Peyer's patch (tissue), 4 donors: Measurements from ENCODE around the gene AP5M1. TPM values are rescaled to one million over a fixed set of nuclear protein-coding genes. Genes with fewer than 3 reads are reported as not detected.

Experiments used
- DNase-seq, 3 donors: peaks; one replicate each; pipeline ENCODE4 v3.0.0-alpha.2; 2017 to 2019
- H3K27ac ChIP-seq, 4 donors: fragments of 200-600 bp; sonication (generic); one replicate each; pipeline ENCODE4 v1.5.1; 2016 to 2019
- H3K27me3 ChIP-seq, 2 donors: fragments of 200-600 bp; sonication (generic); one replicate each; pipeline ENCODE4 v1.5.1; 2019
- H3K36me3 ChIP-seq, 3 donors: fragments of 200-600 bp; sonication (generic); one replicate each; pipeline ENCODE4 v1.5.1; 2016 to 2019
- H3K4me1 ChIP-seq, 4 donors: fragments of 200-600 bp; sonication (generic); one replicate each; pipeline ENCODE4 v1.5.1; 2016 to 2019
- H3K4me3 ChIP-seq, 4 donors: fragments of 200-600 bp; sonication (generic); 1 replicate in 3 of 4; 2 replicates in 1 of 4; pipeline ENCODE4 v1.5.1; 2016 to 2019; ENCODE audit warnings: mild to moderate bottlenecking in 1 of 4
- H3K9me3 ChIP-seq, 4 donors: fragments of 200-600 bp; sonication (generic); one replicate each; pipeline ENCODE4 v1.5.1; 2016 to 2019; ENCODE audit warnings: mild to moderate bottlenecking in 1 of 4
- CTCF ChIP-seq, 6 experiments: fragments of 450-650 bp in 4 of 6; fragments of 200-600 bp in 2 of 6; sonication (generic) in 1 of 6; IDR thresholded peaks; one replicate each; pipeline ENCODE4 v1.5.1; 2017 to 2019; ENCODE audit warnings: antibody characterized with exemption in 6 of 6, mild to moderate bottlenecking in 3 of 6, moderate library complexity in 1 of 6
- POLR2A ChIP-seq, 2 donors: fragments of 450-650 bp; IDR thresholded peaks; one replicate each; pipeline ENCODE4 v1.5.1; 2017; ENCODE audit warnings: antibody characterized with exemption in 2 of 2, mild to moderate bottlenecking in 2 of 2, moderate library complexity in 2 of 2
- total RNA-seq, 4 donors: library from RNA; depleted of rRNA; stranded (reverse); fragments of >200 nt; gene quantifications; one replicate each; pipeline ENCODE4 v1.1.0, GENCODE V29; 2016

AP5M1 gene
- total RNA-seq, 4 donors from 2014 or later = 39.6 to 74.3 (median 44.1) TPM

- H3K36me3 ChIP-seq = peaks cover 0 to 3% (median 0%) of the 10 kb centered on the region in 3 donors
Observed at GRCh38 chr14:57259672-57260071, 9.1 kb upstream of the AP5M1 start.

GRCh38 chr14:57261604-57262003 lies 7.2 kb upstream of the AP5M1 start:
- Histone ChIP-seq H3K4me3 (no peak overlapping the region), H3K4me1 (peaks cover 0 to 8% (median 0%) of the 10 kb centered on the region in 4 donors), H3K36me3 (peaks cover 0 to 3% (median 0%) of the 10 kb centered on the region in 3 donors), H3K27me3 (no peaks in the 10 kb centered on the region), H3K27ac (no peak overlapping the region), H3K9me3 (no peaks in the 10 kb centered on the region)
- no peak for TF ChIP-seq POLR2A (IDR thresholded peaks at IDR 0.05)
- TF ChIP-seq CTCF (IDR thresholded peaks at IDR 0.05) = no peak
- DNase-seq = no peak

More at GRCh38 chr14:57259672-57260071, 9.1 kb upstream of the AP5M1 start:
- no peak for TF ChIP-seq POLR2A (IDR thresholded peaks at IDR 0.05)
- TF ChIP-seq CTCF (IDR thresholded peaks at IDR 0.05) = no peak
- no peaks in the 10 kb centered on the region for H3K27me3 ChIP-seq
- H3K4me1 ChIP-seq = no peaks in the 10 kb centered on the region
- no peaks in the 10 kb centered on the region for H3K9me3 ChIP-seq
- no peak for DNase-seq
- H3K4me3 ChIP-seq = no peak overlapping the region
- no peak overlapping the region for H3K27ac ChIP-seq

- Histone ChIP-seq H3K36me3 (peaks cover 0 to 3% (median 0%) of the 10 kb centered on the region in 3 donors), H3K4me1 (peaks cover 0 to 13% (median under 1%) of the 10 kb centered on the region in 4 donors), H3K9me3 (no peaks in the 10 kb centered on the region), H3K27ac (no peak overlapping the region), H3K27me3 (no peaks in the 10 kb centered on the region), H3K4me3 (no peak overlapping the region)
- DNase-seq = no peak
- no peak for TF ChIP-seq POLR2A (IDR thresholded peaks at IDR 0.05)
Observed at GRCh38 chr14:57262117-57262516, 6.7 kb upstream of the AP5M1 start.

- H3K4me3 ChIP-seq = no peak overlapping the region
- no peak for TF ChIP-seq CTCF (IDR thresholded peaks at IDR 0.05)
- no peak for TF ChIP-seq POLR2A (IDR thresholded peaks at IDR 0.05)
- peaks cover 0 to 3% (median 0%) of the 10 kb centered on the region in 3 donors for H3K36me3 ChIP-seq
- no peaks in the 10 kb centered on the region for H3K27me3 ChIP-seq
- no peaks in the 10 kb centered on the region for H3K9me3 ChIP-seq
- H3K27ac ChIP-seq = no peak overlapping the region
- DNase-seq = no peak
- H3K4me1 ChIP-seq = peaks cover 0 to 32% (median 8%) of the 10 kb centered on the region in 4 donors
Observed at GRCh38 chr14:57266065-57266464, 2.7 kb upstream of the AP5M1 start.

- Histone ChIP-seq H3K36me3 (peaks cover 0 to 13% (median 0%) of the 10 kb centered on the region in 3 donors), H3K4me3 (no peak overlapping the region), H3K4me1 (peaks cover 0 to 33% (median 5%) of the 10 kb centered on the region in 4 donors), H3K9me3 (no peaks in the 10 kb centered on the region), H3K27me3 (no peaks in the 10 kb centered on the region), H3K27ac (no peak overlapping the region)
- no peak for DNase-seq
- TF ChIP-seq CTCF (IDR thresholded peaks at IDR 0.05) (no peak), POLR2A (IDR thresholded peaks at IDR 0.05) (no peak)
Observed at GRCh38 chr14:57273236-57273635, 4.5 kb downstream of the AP5M1 start.

GRCh38 chr14:57274551-57274950 lies 5.8 kb downstream of the AP5M1 start:
- Histone ChIP-seq H3K9me3 (no peaks in the 10 kb centered on the region), H3K4me3 (no peak overlapping the region), H3K36me3 (peaks cover 0 to 13% (median 0%) of the 10 kb centered on the region in 3 donors), H3K27ac (no peak overlapping the region), H3K27me3 (no peaks in the 10 kb centered on the region), H3K4me1 (peaks cover 0 to 33% (median 5%) of the 10 kb centered on the region in 4 donors)
- TF ChIP-seq CTCF (IDR thresholded peaks at IDR 0.05) = no peak
- TF ChIP-seq POLR2A (IDR thresholded peaks at IDR 0.05) = no peak
- no peak for DNase-seq
